Activated CD8-positive, alpha-beta memory T cell treated with anti-CD3 and anti-CD28 coated beads, Interleukin-2, amount 50 U/mL, for 4 hours (primary cell): ENCODE measurements around the gene PERCC1.
"Not testable (repeated sequence)": the region's sequence is repeated elsewhere in the genome, so short reads cannot be mapped to it uniquely, and the experiment has no call there.

Experiments used
- DNase-seq: peaks from one replicate; pipeline ENCODE4 v3.0.0-alpha.2; 2020

Gene PERCC1

DNA sequence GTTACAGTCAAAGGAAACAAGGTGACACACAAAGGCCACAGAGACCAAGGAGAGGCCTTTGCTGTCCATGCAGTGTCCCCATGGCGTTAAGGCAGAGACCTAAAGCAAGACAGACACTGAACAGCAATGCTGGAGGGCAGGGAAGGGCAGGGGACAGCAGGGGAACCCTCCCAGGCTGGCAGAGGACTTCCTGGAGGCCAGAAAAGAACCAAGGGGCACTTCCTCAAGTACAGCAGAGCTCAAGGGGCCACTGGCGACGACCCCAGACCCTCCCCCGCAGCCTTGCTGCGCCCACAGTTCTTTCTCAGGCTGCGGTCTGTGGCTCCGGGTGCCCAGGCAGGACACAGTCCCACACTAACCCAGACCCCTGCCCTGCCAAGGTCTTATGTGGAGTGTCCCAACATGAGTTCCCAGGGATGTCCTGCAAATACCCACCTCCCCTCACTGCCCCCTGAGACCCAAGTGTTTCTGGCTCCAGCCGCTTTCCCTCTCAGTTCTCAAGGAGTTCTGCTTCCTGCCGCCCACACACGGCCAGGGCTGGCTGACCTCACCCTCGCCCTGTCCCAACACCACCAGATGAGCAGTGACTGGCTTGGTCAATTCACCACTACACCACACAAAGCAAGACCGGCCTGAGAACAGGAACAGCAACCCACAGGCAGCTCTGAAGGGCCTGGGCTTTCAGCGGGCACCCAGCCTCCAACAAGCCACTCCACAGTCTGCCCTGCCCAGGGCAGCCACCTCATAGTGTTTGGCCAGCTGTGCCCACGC is 39.8 kb downstream of the PERCC1 start:
- no peak for DNase-seq

GRCh38 chr16:1471569-1472194 is 40.8 kb downstream of the PERCC1 start:
- no peak for DNase-seq

GRCh38 chr16:1472974-1473373 is 42.1 kb downstream of the PERCC1 start:
- no peak for DNase-seq

GRCh38 chr16:1474082-1474795 is 43.4 kb downstream of the PERCC1 start:
- no peak for DNase-seq

DNA sequence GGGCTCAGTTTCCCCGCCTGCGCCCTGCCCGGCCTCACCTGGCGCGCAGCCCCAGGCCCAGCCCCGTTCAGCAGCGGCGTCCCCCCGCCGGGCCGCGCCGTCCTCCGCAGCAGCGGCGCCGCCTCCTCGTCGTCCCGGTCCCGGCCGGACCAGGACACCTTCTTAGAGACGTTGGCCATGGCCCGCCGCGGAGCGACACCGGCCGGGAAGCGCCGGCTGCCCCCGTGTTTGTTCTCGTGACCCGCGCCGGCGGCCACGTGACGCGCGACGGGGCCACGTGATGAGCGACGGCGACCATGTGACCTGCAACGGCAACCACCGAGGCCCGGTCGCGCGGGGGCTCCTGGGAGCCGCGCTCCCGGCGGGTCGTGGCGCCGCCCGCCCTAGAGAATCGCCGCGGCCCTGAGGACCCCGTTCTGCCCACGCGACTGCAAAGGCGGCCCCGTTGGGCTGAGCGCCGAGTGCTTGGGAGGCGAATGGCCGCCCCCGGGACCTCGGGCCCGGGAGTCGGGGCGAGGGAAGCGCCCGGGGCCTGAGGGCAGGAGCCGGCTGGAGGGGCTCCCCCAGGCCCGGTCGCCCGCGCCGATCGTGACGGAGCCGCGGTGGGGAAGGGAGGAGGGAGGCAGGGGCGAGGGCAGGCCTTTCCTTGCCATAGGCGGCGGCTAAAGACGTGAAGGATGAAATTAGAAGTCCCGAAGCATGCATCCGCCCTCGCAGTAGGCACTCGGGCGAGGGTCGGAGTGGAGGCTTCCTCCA is 44.1 kb downstream of the PERCC1 start, which contains the start of gene CLCN7:
Gene CLCN7, minus strand, starts transcription at position 233 of the 756 bp plus-strand sequence. Its CDS starts 54 bp downstream, at position 179.
- peak; percentile 87 for DNase-seq

- no peak for DNase-seq
Measured at GRCh38 chr16:1475552-1476114, 44.8 kb downstream of the PERCC1 start.

GRCh38 chr16:1477033-1477432 is 46.2 kb downstream of the PERCC1 start:
- DNase-seq, result no peak

DNA sequence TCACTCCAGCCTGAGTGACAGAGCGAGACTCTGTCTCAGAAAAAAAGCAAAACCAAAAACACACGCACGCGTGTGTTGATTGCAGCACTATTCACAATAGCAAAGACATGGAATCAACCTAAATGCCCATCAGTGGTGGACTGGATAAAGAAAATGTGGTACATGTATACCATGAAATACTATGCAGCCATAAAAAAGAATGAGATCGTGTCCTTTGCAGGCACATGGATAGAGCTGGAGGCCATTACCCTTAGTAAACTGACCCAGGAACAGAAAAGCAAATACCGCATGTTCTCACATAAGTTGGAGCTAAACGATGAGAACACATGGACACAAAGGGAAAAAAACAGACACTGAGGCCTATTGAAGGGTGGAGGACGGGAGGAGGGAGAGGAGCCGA is 48.1 kb downstream of the PERCC1 start:
- DNase-seq, result not testable (repeated sequence)

DNA sequence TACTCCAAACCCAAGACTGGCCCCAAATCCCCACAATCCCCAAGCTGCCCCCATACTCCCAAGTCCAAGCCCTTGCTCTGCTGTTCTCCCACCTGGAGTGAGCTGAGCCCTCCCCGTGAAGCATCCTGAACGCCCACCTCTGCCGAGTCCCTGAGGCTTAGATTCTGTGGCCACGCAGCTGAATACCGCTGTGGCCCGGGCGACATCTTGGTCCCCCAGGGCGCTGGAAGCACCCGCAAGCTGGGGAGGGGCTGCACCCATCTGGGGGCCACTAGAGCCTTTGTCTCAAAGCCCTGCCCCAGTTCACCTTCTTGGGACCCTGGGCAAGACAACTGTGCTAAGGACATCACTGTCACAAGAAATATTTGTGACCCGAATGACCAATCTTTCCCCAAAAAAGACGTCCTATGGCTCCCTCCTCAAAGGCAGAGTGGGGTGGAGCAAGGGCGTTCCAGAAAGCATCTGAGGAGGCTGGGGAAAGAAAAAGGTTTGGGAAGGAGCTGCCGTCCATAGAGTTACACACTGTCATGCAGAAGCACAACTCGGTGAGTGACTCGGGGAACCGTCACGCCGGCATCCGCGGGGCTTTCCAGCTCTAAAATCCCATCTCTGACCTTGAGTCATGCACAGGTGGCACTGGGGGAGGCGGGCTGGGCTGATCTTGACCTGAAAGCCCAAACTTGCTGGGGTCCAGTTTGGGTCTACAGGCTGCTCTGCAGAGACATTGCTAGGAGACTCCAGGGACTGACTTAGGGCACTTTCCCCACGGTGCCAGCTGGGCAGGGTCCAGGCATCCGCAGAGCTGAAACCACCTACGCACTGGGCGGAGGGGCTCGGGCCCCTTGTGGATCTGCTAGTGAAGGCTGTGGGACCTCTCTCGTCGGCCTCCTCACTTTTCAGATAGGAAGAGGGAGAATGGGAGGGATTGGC is 51.3 kb downstream of the PERCC1 start:
- no peak for DNase-seq
